HG02678 (cell line): Measurements from ENCODE around the gene ZC3H18.
A peak's percentile ranks its signal among the peaks of the same experiment; 100 is the strongest.
"Not testable (repeated sequence)": the region's sequence is repeated elsewhere in the genome, so short reads cannot be mapped to it uniquely, and the experiment has no call there.

Experiments used
- ATAC-seq: cut with Tn5 transposase; IDR thresholded peaks from one replicate; pipeline ENCODE4 v1.9.1; 2021; ENCODE audit warnings: mild to moderate bottlenecking, moderate library complexity; ENCODE audit not compliant: unreplicated experiment

The ZC3H18 gene

DNA sequence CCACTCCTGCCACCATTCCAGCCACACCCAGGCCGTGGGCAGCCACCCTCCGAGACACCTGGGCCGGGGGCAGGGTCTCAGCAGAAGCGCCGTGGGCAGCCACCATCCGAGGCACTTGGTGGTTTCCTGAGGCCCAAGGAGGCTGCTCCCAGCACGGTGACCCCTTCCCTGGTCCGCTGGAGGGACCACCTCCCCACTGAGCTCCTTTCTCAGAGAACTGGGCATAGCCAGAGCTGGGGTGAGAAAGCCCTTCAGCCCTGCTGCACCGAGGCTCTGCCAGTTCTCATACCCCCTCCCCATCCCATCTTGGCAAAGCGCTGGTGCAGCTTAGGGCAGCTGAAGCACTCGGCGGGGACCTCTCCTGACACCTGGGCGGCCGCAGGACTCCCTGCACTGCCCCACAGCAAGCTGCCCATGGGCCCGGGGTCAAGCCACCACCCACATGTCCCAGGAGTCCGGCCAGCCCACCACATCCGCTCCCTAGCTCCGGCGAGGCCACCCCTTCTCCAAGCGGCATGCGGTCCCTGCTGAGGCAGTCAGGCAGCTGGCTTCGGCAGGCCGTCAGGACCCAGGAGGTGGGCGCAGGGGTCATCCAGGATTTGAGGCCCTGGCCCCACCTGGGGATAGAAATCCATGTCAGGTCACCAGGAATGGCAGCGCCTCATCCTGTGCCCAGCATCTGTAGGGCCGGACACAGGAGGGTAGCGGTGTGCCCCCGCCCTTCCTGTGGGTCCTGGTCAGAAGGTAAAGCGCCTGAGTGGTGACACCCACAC, 82.0 kb downstream of the ZC3H18 start:
- ATAC-seq, result no peak

GRCh38 chr16:88652762-88653063, 82.5 kb downstream of the ZC3H18 start:
- no peak for ATAC-seq

GRCh38 chr16:88653101-88653500, 82.9 kb downstream of the ZC3H18 start:
- no peak for ATAC-seq

GRCh38 chr16:88653596-88654362, 83.6 kb downstream of the ZC3H18 start:
- ATAC-seq, result no peak

GRCh38 chr16:88654363-88655052, 84.3 kb downstream of the ZC3H18 start:
- no peak for ATAC-seq

DNA sequence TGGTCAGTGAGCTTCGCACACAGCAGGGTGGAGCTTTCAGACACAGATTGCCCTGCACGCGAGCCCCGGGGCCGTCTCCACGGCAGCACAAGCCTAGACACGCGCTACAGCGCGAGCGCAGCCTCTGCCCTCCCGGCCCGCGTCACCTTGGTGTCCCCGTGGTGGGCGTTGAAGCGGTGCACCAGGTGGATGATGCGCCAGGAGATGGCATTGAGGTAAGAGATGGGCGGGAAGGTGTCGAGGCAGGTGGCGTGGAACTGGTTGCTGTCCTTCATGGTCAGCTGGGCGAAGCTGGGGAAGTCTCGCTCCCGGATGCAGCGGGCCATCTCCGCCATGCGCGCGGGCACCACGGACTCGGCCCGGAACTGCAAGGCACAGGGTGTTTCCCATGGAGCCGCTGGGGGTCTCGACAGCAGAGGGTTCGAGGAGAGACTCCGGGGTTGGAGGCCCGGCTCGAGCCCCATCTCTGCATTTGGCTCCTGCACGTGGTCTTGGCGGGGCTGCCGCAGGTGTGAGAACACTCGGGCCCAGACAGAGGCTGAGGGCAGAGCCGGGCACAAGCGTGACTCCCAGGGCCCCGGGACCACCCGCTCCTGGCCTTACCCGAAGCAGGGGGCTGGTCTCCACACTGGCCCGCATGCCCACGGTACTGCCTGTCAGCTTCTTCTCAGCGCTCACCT, 85.0 kb downstream of the ZC3H18 start:
- no peak for ATAC-seq

GRCh38 chr16:88655733-88656281, 85.6 kb downstream of the ZC3H18 start:
- no peak for ATAC-seq

GRCh38 chr16:88656291-88656980, 86.2 kb downstream of the ZC3H18 start:
- no peak for ATAC-seq

DNA sequence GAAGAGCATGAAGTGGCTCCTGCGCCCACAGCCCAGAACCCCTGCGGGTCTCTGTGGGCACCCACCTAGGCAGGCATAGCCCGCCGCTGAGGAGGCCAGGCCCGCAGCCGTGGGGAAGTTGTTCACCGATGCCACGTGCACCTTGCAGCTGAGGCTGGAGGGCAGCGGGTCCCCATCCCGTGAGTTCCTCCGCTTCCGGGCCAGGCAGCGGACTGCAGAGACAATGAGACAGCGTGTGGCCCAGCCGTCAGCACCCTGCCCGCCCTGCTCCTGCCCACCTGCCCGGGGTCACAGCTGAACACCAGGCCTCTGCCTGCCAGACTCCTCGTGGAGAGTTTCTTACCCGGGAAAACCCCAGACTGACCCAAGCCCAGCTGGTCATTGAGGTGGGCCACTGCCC, 87.2 kb downstream of the ZC3H18 start:
- no peak for ATAC-seq

DNA sequence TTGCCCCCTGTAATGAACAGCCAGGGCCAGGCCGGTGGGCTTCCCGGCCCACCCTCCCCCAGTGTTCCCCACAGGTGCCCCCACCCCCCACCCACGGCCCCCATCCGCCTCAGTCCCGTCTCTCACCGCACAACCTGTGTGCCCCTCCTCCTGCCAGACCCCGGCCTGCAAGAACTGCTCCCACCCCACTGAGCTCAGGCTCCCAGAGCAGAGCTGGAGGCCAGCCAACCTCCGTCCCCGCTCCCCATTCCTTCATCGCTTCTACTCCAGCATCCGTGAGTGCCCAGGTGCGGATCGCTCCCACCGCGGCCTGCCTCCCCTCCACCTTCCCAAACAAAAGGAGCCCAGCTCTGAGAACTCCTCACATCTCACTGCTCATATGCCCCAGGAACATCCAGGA, 88.5 kb downstream of the ZC3H18 start:
- ATAC-seq, result no peak

DNA sequence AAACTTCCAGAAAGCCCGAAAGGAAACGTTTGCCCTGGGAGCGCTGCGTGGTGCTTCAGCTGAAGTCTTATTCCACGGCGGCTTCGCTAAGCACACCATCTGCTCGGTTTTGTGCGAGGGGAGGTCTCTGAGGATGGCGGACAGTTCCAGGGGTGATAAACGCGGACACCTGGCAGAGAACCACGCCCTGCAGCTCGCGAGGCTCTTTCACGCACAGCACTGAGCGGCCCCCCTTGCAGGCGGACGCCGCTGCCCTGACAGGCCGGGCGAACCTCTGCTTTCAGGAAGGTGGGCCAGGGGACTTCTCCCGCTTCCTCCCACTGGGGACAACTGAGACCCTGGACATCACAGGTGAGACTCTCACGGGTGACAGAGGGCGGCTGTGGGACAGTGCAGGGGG, 89.0 kb downstream of the ZC3H18 start:
- ATAC-seq, result no peak

DNA sequence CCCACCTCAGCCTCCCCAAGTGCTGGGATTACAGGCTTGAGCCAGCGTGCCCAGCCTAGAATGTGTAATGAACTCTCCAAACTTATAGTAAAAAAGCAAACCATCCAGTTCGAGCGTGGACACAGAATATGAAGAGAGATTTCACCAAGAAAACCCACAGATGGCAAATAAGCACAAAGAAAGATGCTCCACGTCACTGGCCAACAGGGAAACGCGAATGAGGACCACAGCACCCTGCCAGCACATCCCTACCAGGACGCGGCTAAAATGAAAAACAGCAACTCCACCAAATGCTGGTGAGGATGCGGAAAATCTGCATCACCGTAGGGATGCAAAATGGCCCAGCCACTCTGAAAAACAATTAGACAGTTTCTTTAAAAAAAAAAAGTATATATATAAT, 91.3 kb downstream of the ZC3H18 start:
- no peak for ATAC-seq

GRCh38 chr16:88662222-88662842, 92.1 kb downstream of the ZC3H18 start:
- ATAC-seq, result no peak

DNA sequence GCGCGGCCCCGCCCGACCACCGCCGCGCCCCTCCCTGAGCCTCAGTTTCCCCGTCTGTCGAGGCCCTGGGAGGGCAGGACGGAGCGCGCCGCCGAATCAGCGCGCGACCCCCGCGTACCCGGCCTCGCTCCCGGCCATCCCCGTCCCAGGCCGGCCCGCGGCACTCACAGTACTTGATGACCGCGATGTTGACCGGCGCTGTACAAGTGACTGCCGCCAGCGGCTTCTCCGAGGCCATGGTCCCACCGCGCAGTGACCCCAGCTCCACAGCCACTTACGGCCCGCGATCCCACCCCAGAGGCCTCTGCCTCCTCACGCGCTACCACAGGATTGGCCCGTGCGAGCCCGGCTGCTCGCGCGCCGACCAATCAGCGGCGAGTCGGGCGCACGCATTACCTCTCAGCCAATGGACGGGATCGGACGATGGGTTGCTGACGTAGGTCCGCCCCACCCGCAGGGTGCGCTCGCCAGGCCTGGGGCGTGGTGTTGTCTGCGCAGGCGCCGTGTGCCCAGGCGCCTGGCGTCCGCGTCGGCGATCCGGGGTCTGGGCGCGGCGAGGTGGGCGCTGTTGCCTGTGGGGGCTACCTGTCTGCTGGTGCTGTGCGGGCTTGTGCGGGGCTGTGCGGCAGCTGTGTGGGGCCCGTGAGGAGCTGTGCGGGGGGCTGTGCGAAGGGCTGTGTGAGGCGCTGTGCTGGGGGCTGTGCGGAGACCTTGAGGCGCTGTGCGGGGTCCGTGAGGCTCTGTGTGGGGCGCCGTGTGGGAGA, 92.8 kb downstream of the ZC3H18 start, which contains the start of gene MVD:
MVD (minus strand) TSS at position 249 of the 764 bp plus-strand sequence; CDS start at position 238, 11 bp downstream.
- peak; percentile 97 for ATAC-seq

GRCh38 chr16:88665148-88665547, 94.9 kb downstream of the ZC3H18 start:
- ATAC-seq, result no peak

DNA sequence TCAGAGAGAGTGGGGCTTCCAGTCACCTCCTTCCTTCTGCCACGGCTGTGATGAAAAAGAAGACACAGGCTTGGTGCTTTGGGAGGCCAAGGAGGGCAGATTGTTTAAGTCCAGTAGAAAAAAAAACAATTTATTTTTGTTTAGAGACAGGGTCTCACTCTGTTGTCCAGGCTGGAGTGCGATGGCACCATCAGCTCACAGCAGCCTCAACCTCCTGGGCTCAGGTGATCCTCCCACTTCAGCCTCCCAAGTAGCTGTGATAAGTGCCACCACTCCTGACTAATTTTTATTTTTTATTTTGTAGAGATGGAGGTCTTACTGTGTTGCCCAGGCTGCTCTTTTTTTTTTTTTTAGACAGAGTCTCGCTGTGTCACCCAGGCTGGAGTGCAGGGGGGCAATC, 95.4 kb downstream of the ZC3H18 start:
- ATAC-seq, result no peak

DNA sequence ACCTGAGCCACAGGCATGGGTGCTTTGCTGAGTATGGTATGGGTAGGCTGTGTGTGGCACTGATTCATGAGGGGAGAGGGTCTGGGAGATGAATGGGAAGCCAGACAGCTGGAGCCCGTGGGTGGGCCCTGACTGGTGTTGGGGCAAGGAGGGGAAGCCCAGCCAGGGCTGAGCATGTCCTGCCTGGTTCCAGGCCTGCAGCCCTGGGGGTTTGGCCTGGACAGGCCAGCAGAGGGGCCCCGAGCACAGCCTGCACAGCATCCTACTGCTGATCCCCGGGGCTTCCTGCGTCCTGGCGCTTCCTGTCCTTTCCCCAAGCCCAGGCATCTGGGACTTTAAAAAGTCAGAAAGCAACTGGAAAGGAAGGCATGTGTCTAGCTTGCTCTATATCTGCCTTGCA, 97.3 kb downstream of the ZC3H18 start:
- ATAC-seq, result no peak

DNA sequence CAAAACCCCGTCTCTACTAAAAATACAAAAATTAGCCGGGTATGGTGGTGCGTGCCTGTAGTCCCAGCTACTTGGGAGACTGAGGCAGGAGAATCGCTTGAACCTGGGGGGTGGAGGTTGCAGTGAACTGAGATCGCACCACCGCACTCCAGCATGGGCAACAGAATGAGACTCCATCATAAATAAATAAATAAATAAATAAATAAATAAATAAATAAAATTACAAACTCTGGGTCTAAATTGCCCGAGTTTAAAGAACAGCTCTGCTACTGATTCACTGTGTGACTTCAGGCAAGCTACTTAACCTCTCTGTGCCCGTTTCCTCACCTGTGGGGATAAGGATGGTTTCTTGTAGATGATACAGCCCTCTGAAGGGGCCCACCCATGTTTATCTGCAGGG, 99.3 kb downstream of the ZC3H18 start:
- ATAC-seq, result not testable (repeated sequence)

- no peak for ATAC-seq
These were observed 99.8 kb downstream of the ZC3H18 start for GRCh38 chr16:88669980-88670379.
